GM12865 (cell line): Measurements from ENCODE around the gene PPP1R12B.
"Not testable (repeated sequence)": the region's sequence is repeated elsewhere in the genome, so short reads cannot be mapped to it uniquely, and the experiment has no call there.

ENCODE experiments used
- DNase-seq: peaks from one replicate; pipeline ENCODE4 v3.0.0; 2010; ENCODE audit warnings: low read depth
- H3K4me3 ChIP-seq: 2 replicates; pipeline ENCODE4 v1.5.1; 2011; ENCODE audit warnings: mild to moderate bottlenecking, low read depth, low read length, control low read depth
- CTCF ChIP-seq: IDR thresholded peaks from 2 replicates; pipeline ENCODE4 v1.5.1; 2011; ENCODE audit warnings: low read length, control low read depth, low read depth, inconsistent platforms; ENCODE audit not compliant: insufficient read depth; ENCODE audit errors: missing control alignments

The PPP1R12B gene

DNA sequence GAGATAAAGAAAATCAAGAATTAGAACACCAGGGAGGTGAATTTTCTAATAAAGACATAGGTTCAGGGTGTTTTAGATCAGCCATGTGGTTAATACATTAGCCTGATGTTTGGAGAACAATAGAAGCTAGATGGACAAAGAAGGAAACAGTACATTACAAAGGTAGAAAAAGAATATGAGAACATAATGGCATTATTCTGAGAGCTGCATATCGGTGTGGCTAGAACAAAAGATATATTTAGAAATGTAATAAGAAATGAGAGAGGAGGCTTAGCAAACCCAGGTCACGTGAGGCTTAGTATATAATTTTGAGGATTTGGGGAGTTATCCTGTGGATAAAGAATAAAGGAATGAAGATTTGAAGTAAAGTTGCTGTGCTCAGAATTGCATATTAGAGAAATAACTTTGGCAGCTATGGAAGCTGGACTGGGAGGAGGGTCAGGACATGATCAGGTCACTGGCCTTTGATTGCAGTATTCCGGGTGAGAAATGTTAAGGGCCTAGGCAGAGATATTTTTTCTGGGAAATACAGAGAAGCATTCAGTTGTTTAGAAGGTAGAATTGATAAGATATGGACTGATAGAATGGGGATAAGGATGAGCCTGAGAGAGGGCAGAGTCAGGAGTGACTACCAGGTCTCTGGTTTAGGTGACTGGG lies 197.3 kb downstream of the PPP1R12B start:
- not testable (repeated sequence) for DNase-seq, H3K4me3 ChIP-seq

DNA sequence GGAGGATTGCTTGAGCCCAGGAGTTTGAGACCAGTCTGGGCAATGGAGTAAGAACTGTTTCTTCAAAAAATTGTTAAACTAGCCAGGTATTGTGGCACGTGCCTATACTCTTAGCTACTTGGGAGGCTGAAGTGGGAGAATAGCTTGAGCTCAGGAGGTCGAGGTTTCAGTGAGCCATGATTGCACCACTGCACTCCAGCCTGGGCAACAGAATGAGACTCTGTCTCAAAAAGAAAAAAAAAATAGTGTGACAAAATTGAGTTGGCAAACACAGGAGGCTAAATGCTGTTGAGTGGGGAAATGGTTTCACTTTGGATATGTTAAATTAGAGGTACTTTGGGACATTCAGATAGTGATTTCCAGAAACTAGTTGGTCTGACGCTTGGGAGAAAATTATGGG lies 197.9 kb downstream of the PPP1R12B start:
- peak; percentile 13 for DNase-seq
- peak overlapping the region; percentile 27 for H3K4me3 ChIP-seq

- peak overlapping the region; percentile 27 for H3K4me3 ChIP-seq
- DNase-seq: peak; percentile 64
Measured at GRCh38 chr1:202546796-202547195, 198.3 kb downstream of the PPP1R12B start.

- no peak overlapping the region for H3K4me3 ChIP-seq
- DNase-seq: no peak
- no peak for TF ChIP-seq CTCF
Measured at GRCh38 chr1:202547215-202547614, 198.7 kb downstream of the PPP1R12B start.

DNA sequence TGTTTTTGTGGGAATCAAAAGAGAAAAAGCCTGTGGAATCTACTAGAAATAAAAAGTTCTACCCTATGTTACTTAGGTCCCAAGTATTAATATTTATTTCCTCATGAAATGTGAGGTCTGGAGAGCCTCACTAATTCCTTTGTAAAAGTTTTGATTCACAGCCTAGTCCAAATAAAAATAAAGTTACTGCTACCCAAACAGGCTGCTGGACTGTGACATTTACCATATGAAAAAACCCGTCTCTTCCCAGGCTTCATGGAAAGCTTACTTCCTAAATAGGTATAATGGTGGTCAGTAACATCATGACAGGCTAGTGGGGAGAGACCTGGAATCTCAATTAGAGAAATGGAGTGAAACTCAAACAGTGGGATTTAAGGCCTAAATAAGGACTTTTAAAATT lies 201.6 kb downstream of the PPP1R12B start:
- not testable (repeated sequence) for H3K4me3 ChIP-seq, DNase-seq

DNA sequence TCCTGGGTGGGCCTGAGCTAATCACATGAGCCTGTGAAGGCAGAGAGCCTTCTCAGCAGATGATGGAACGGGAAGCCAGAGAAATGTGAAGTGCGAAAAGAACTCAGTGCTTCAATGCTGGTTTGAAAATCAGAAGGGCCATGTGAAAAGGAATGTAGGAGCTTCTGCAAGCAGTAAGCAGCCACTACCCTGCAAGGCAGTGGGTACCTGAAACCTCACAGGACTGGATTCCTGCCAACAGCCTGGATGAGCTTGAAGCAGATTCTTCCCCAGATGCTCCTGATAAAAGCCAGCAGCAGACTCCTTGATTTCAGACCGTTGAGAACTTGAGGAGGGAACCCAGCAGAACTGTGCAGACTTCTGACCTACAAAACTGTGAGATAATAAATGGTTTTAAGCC lies 203.2 kb downstream of the PPP1R12B start:
- H3K4me3 ChIP-seq: no peak overlapping the region
- no peak for TF ChIP-seq CTCF
- no peak for DNase-seq

DNA sequence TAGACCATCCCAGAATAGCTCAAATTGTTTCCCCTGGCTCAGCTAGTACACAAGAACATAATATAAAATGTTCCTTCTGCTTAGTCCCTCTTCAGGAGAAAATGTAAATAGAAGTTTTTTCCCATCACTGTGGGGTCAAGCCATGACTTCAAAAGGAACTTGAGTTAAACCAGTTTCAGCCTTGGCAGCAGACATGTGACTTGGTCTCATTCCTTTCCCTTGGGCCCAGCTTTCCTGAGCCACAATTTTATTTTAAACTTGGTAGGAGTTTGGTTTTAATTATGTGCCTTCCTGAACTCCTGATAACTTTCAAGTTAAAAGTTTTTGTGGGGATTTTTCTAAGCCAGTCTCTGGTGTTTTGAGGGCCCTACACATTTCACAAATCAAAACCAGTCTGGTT lies 204.1 kb downstream of the PPP1R12B start:
- DNase-seq, H3K4me3 ChIP-seq: not testable (repeated sequence)

DNA sequence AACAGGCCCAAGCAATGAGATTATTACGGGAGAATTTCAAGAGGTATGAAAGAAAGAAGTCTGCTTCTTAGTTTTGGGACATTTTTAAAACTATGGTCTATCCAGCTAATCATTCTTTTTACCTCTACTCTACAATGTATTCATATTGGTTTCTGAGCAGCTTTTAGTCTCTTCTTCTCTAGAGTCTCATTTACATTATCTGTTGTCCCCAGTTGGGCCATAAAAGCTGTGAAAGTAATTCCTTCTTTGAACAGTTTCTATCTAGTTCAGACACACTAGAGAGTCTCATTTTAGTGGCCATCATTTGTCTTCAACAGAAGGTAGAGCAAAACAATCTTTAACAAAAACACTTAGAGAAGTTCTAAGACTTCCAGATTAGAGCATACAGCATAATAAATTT lies 204.6 kb downstream of the PPP1R12B start:
- H3K4me3 ChIP-seq, DNase-seq: not testable (repeated sequence)

DNA sequence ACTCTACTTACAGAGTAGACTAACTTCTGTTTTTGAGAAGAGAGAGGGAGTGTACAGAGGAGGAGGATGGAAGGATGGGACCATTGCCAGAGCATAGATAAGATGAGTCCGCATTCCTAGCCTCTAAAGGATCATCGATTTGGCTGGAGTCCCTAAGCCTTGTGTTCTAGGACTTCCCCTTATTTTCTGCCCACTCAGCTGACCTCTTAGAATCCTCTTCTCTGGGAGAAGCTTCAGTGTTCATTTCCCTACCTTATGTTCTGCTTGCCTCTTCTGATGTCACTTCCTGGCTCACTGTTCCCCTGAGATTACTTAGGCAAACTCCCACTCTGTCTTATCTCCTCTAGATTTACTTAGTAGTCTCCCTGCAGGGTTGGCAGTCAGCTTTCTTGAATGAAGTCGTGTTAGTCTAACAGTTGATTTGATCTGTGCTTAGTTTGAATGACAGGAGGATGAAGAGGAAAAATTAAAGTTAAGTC lies 205.1 kb downstream of the PPP1R12B start:
- no peak for TF ChIP-seq CTCF
- H3K4me3 ChIP-seq: no peak overlapping the region
- DNase-seq: peak; percentile 44

DNA sequence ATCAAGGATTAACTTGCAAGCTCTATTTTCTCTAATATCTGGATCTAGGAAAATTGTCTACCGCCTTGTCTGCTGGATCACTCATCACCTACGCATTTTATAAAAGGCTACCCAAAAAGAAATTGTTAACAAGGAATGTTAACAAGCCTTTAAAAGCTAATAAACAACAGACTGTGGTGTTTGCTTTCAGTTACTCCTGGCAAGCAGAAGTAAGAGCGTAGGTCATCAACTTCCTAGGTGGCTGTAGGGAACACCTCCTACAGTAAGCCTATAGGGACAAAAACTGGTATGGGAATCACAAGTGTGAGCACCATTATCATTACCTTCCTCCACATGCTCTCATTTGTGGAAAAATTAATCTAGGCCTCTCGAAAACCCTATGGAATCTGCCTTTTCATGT lies 206.1 kb downstream of the PPP1R12B start:
- not testable (repeated sequence) for H3K4me3 ChIP-seq, DNase-seq

GRCh38 chr1:202556037-202556436 lies 207.5 kb downstream of the PPP1R12B start:
- not testable (repeated sequence) for DNase-seq

GRCh38 chr1:202557662-202558061 lies 209.2 kb downstream of the PPP1R12B start:
- not testable (repeated sequence) for DNase-seq, H3K4me3 ChIP-seq

More at GRCh38 chr1:202556037-202556436, 207.5 kb downstream of the PPP1R12B start:
- H3K4me3 ChIP-seq: not testable (repeated sequence)
